IMR-90 (cell line): Measurements from ENCODE around the gene CNTN4. TPM values are rescaled to one million over a fixed set of nuclear protein-coding genes. Genes with fewer than 3 reads are reported as not detected.

ENCODE experiments used
- ATAC-seq: fragments of 200-7000 bp; cut with Tn5 transposase; 2 replicates; pipeline ENCODE4 v1.9.1; 2020; ENCODE audit warnings: low read depth, mild to moderate bottlenecking, moderate library complexity
- BruUV-seq: library from RNA; stranded (reverse); fragments of 400-500 nt; replicated peaks from 2 replicates; lab custom pipeline; 2021; lab: Mats Ljungman, UMichigan
- CTCF ChIA-PET: fragments of 300-600 bp; formaldehyde crosslinking; extraction: SDS; loops from one replicate; lab custom pipeline; 2021; ENCODE audit warnings: antibody characterized with exemption; lab: Yijun Ruan, JAX
- POLR2A ChIA-PET: fragments of 300-600 bp; sonication (Branson Sonifier 250); formaldehyde crosslinking; loops from one replicate; lab custom pipeline; 2022; ENCODE audit warnings: antibody characterized with exemption; ENCODE audit not compliant: unreplicated experiment; lab: Charles Lee
- DNase-seq: peaks from one replicate; pipeline ENCODE4 v3.0.0; 2013
- H2AFZ ChIP-seq: replicated peaks from 2 replicates; pipeline ENCODE3; 2013; ENCODE audit warnings: low read length, mild to moderate bottlenecking; ENCODE audit not compliant: poor library complexity
- H2AK5ac ChIP-seq: 2 replicates; pipeline ENCODE4 v1.6.1; 2013; ENCODE audit warnings: low read depth, low read length, inconsistent platforms
- H2AK9ac ChIP-seq: replicated peaks from 2 replicates; pipeline ENCODE3; 2013; ENCODE audit warnings: mild to moderate bottlenecking, low read depth, low read length, moderate library complexity; ENCODE audit not compliant: poor library complexity
- H2BK120ac ChIP-seq: 2 replicates; pipeline ENCODE4 v1.6.1; 2013; ENCODE audit warnings: low read depth, low read length, inconsistent platforms
- H2BK15ac ChIP-seq: 3 replicates; pipeline ENCODE4 v1.6.1; 2013; ENCODE audit warnings: low read depth, low read length, inconsistent platforms
- H2BK20ac ChIP-seq: 2 replicates; pipeline ENCODE4 v1.6.1; 2013; ENCODE audit warnings: low read depth, mild to moderate bottlenecking, inconsistent platforms, low read length, moderate library complexity
- H2BK5ac ChIP-seq: 2 replicates; pipeline ENCODE4 v1.6.1; 2013; ENCODE audit warnings: mild to moderate bottlenecking, low read depth, low read length, inconsistent platforms; ENCODE audit not compliant: poor library complexity, severe bottlenecking
- H3K14ac ChIP-seq: replicated peaks from 2 replicates; pipeline ENCODE4 v1.6.1; 2013; ENCODE audit warnings: low read depth, low read length, inconsistent platforms
- H3K18ac ChIP-seq: 2 replicates; pipeline ENCODE4 v1.6.1; 2013; ENCODE audit warnings: low read depth, low read length, control low read depth
- H3K23ac ChIP-seq: 2 replicates; pipeline ENCODE4 v1.6.1; 2013; ENCODE audit warnings: low read depth, low read length, inconsistent platforms
- H3K27ac ChIP-seq: 2 replicates; pipeline ENCODE4 v1.5.1; 2013; ENCODE audit warnings: mild to moderate bottlenecking, control low read depth, low read length; ENCODE audit not compliant: insufficient read depth
- H3K27me3 ChIP-seq: 2 replicates; pipeline ENCODE4 v1.6.1; 2013; ENCODE audit warnings: low read length; ENCODE audit not compliant: control insufficient read depth, insufficient read depth
- H3K36me3 ChIP-seq: 2 replicates; pipeline ENCODE4 v1.6.1; 2013; ENCODE audit warnings: low read length, mixed read lengths; ENCODE audit not compliant: control insufficient read depth, insufficient read depth
- H3K4ac ChIP-seq: 2 replicates; pipeline ENCODE4 v1.6.1; 2013; ENCODE audit warnings: low read depth, low read length, inconsistent platforms
- H3K4me1 ChIP-seq: 2 replicates; pipeline ENCODE4 v1.6.1; 2013; ENCODE audit warnings: low read length, mixed read lengths; ENCODE audit not compliant: control insufficient read depth, insufficient read depth
- H3K4me2 ChIP-seq: 2 replicates; pipeline ENCODE4 v1.6.1; 2013; ENCODE audit warnings: low read depth, mild to moderate bottlenecking, control low read depth, low read length, moderate library complexity
- H3K4me3 ChIP-seq: 2 replicates; pipeline ENCODE4 v1.5.1; 2013; ENCODE audit warnings: low read depth, mild to moderate bottlenecking, control low read depth, low read length, moderate library complexity; ENCODE audit not compliant: insufficient read depth
- H3K56ac ChIP-seq: 2 replicates; pipeline ENCODE4 v1.6.1; 2013; ENCODE audit warnings: low read length, inconsistent platforms; ENCODE audit not compliant: insufficient read depth; ENCODE audit errors: extremely low read depth
- H3K79me1 ChIP-seq, 2 experiments: 2 replicates each; pipeline ENCODE4 v1.6.1; 2013; ENCODE audit warnings: low read length in 2 of 2, inconsistent platforms in 1 of 2, low read depth in 1 of 2
- H3K9ac ChIP-seq: 2 replicates; pipeline ENCODE4 v1.6.1; 2013; ENCODE audit warnings: low read depth, low read length, control low read depth
- H3K9me1 ChIP-seq: 2 replicates; pipeline ENCODE4 v1.6.1; 2013; ENCODE audit warnings: low read length, inconsistent platforms; ENCODE audit not compliant: insufficient read depth
- H3K9me3 ChIP-seq: 2 replicates; pipeline ENCODE4 v1.6.1; 2013; ENCODE audit warnings: low read length; ENCODE audit not compliant: control insufficient read depth, insufficient read depth
- H4K20me1 ChIP-seq: 2 replicates; pipeline ENCODE4 v1.6.1; 2013; ENCODE audit warnings: low read length, inconsistent platforms; ENCODE audit not compliant: insufficient read depth
- H4K5ac ChIP-seq: 2 replicates; pipeline ENCODE4 v1.6.1; 2013; ENCODE audit warnings: mild to moderate bottlenecking, low read depth, low read length, control low read depth
- H4K8ac ChIP-seq, 2 experiments: 2 replicates each; pipeline ENCODE4 v1.6.1; 2013; ENCODE audit warnings: low read depth in 2 of 2, low read length in 2 of 2, control low read depth in 1 of 2, inconsistent platforms in 1 of 2
- H4K91ac ChIP-seq: 2 replicates; pipeline ENCODE4 v1.6.1; 2013; ENCODE audit warnings: low read depth, low read length, inconsistent platforms; ENCODE audit not compliant: insufficient read depth
- CEBPB ChIP-seq: IDR thresholded peaks from 2 replicates; pipeline ENCODE4 v1.6.1; 2012; ENCODE audit warnings: low read depth, low read length, improper control_type of control experiment
- CHD1 ChIP-seq: IDR thresholded peaks from 2 replicates; pipeline ENCODE4 v1.6.1; 2012; ENCODE audit warnings: low read depth, low read length, improper control_type of control experiment
- FOS ChIP-seq: fragments of 150-350 bp; IDR thresholded peaks from 2 replicates; pipeline ENCODE4 v1.6.1; 2016; ENCODE audit warnings: low read depth, low read length
- MAFK ChIP-seq: IDR thresholded peaks from 2 replicates; pipeline ENCODE4 v1.6.1; 2012; ENCODE audit warnings: low read depth, low read length, improper control_type of control experiment
- POLR2A ChIP-seq: IDR thresholded peaks from 2 replicates; pipeline ENCODE4 v1.6.1; 2012; ENCODE audit warnings: mild to moderate bottlenecking, low read depth, low read length
- RAD21 ChIP-seq: IDR thresholded peaks from 2 replicates; pipeline ENCODE4 v1.6.1; 2012; ENCODE audit warnings: low read length, improper control_type of control experiment
- RFX5 ChIP-seq: IDR thresholded peaks from 2 replicates; pipeline ENCODE4 v1.8.0; 2012; ENCODE audit warnings: low read depth, mild to moderate bottlenecking, low read length, moderate library complexity
- SMC3 ChIP-seq: fragments of 150-350 bp; IDR thresholded peaks from 2 replicates; pipeline ENCODE4 v1.6.1; 2016; ENCODE audit warnings: low read depth, mild to moderate bottlenecking, antibody characterized with exemption, low read length, moderate library complexity
- WGBS, 2 experiments: methylation state at CpG; one replicate each; pipeline versions ENCODE4 v1.1.5 to v1.1.7; 2013; ENCODE audit warnings: missing lambda C conversion rate in 2 of 2; ENCODE audit not compliant: insufficient read length in 1 of 2; ENCODE audit errors: extremely low coverage in 2 of 2; 5-methylcytosine and 5-hydroxymethylcytosine counted together
- dilution Hi-C: fragments of 300-500 bp; cut with HindIII; formaldehyde crosslinking; loops from one replicate; pipeline ENCODE4 v1.14.3; 2018; ENCODE audit warnings: low sequenced_read_pairs; ENCODE audit not compliant: unreplicated experiment
- in situ Hi-C: fragments of 300-500 bp; cut with MboI; formaldehyde crosslinking; loops from 3 replicates; pipeline ENCODE4 v1.14.3; 2019; ENCODE audit warnings: low sequenced_read_pairs, inconsistent platforms, mixed read lengths
- intact Hi-C: fragments of 100-400 bp; cut with micrococcal nuclease; formaldehyde crosslinking; loops from 2 replicates; pipeline ENCODE4 v1.10.0; 2022
- polyA plus RNA-seq, 3 experiments: library from polyadenylated mRNA; depleted of rRNA; stranded (reverse); fragments of >200 nt; gene quantifications; 2 replicates each; pipeline ENCODE4 v1.2.3, GENCODE V29; 2012; ENCODE audit warnings: low replicate concordance in 1 of 3
- total RNA-seq: library from RNA; depleted of rRNA; stranded (reverse); fragments of >200 nt; gene quantifications from 2 replicates; pipeline ENCODE4 v1.2.3, GENCODE V29; 2012

Gene CNTN4
- total and polyA plus RNA-seq, 2 of the 4 experiments (the other 2 are of a cell fraction) = under 0.01 TPM; not detected in 1

- Histone ChIP-seq H4K8ac (no peak overlapping the region), H3K27ac (no peak overlapping the region), H3K9me3 (peaks cover 5% of the 10 kb centered on the region), H3K4ac (no peak overlapping the region), H4K5ac (no peak overlapping the region), H3K27me3 (no peaks in the 10 kb centered on the region), H3K18ac (no peak overlapping the region), H3K9me1 (no peaks in the 10 kb centered on the region), H3K79me1 (no peaks in the 10 kb centered on the region), H3K9ac (no peak overlapping the region), H2BK120ac (no peak overlapping the region), H2BK15ac (no peak overlapping the region), H3K4me1 (no peaks in the 10 kb centered on the region), H4K91ac (no peak overlapping the region), H3K4me2 (no peak overlapping the region), H3K4me3 (no peak overlapping the region), H3K56ac (no peak overlapping the region), H3K36me3 (no peaks in the 10 kb centered on the region), H2BK20ac (no peak overlapping the region), H2AK5ac (no peak overlapping the region), H2BK5ac (no peak overlapping the region), H4K20me1 (no peaks in the 10 kb centered on the region), H3K14ac (no peak overlapping the region), H2AFZ (no peak overlapping the region), H2AK9ac (no peak overlapping the region), H3K23ac (no peak overlapping the region)
- no CpG with 5 or more reads among the region's 2 CpGs for WGBS, 2 experiments
- CTCF ChIA-PET = no interaction called here
- dilution Hi-C loops (no loop called here), in situ Hi-C loops (no loop called here), intact Hi-C loops (no loop called here)
- no peak for DNase-seq
- POLR2A ChIA-PET = no interaction called here
- no peak for TF ChIP-seq SMC3
- TF ChIP-seq RAD21 = no peak
- no peak for TF ChIP-seq CEBPB
- no peak for TF ChIP-seq FOS
- no peak for TF ChIP-seq MAFK
- TF ChIP-seq RFX5 = no peak
- no peak for TF ChIP-seq POLR2A
- TF ChIP-seq CHD1 = no peak
- no TSS peak for BruUV-seq
- ATAC-seq = no peak
Measured at GRCh38 chr3:2390926-2391532, 292.4 kb downstream of the CNTN4 start.
